DMS79 (cell line): ENCODE data around the gene PALMD.

ENCODE experiments used
- DNase-seq: peaks from one replicate; lab custom pipeline; 2025; lab: John Stamatoyannopoulos, UW

Gene PALMD, protein sequence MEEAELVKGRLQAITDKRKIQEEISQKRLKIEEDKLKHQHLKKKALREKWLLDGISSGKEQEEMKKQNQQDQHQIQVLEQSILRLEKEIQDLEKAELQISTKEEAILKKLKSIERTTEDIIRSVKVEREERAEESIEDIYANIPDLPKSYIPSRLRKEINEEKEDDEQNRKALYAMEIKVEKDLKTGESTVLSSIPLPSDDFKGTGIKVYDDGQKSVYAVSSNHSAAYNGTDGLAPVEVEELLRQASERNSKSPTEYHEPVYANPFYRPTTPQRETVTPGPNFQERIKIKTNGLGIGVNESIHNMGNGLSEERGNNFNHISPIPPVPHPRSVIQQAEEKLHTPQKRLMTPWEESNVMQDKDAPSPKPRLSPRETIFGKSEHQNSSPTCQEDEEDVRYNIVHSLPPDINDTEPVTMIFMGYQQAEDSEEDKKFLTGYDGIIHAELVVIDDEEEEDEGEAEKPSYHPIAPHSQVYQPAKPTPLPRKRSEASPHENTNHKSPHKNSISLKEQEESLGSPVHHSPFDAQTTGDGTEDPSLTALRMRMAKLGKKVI

DNA sequence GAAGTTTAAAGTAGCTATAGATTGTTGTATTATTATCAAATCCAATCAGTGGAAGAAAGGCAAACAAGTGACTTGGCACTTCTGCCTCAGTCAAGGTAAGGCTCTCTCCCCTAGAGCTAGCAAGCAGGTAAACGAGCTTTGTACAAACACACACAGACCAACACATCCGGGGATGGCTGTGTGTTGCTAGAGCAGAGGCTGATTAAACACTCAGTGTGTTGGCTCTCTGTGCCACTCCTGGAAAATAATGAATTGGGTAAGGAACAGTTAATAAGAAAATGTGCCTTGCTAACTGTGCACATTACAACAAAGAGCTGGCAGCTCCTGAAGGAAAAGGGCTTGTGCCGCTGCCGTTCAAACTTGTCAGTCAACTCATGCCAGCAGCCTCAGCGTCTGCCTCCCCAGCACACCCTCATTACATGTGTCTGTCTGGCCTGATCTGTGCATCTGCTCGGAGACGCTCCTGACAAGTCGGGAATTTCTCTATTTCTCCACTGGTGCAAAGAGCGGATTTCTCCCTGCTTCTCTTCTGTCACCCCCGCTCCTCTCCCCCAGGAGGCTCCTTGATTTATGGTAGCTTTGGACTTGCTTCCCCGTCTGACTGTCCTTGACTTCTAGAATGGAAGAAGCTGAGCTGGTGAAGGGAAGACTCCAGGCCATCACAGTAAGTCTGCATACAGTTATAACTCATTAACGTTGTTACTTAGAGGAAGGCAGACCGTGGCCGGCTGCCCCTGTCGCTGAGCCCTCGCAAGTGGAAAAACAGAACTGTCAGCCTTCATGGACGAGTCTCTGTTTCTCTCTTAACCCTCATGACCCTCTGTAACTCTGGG, at the start of gene PALMD:
Gene PALMD, plus strand, starts transcription at position 415 of the 833 bp plus-strand sequence. Its CDS starts 205 bp downstream, at position 620.
- DNase-seq = peak; percentile 17

DNA sequence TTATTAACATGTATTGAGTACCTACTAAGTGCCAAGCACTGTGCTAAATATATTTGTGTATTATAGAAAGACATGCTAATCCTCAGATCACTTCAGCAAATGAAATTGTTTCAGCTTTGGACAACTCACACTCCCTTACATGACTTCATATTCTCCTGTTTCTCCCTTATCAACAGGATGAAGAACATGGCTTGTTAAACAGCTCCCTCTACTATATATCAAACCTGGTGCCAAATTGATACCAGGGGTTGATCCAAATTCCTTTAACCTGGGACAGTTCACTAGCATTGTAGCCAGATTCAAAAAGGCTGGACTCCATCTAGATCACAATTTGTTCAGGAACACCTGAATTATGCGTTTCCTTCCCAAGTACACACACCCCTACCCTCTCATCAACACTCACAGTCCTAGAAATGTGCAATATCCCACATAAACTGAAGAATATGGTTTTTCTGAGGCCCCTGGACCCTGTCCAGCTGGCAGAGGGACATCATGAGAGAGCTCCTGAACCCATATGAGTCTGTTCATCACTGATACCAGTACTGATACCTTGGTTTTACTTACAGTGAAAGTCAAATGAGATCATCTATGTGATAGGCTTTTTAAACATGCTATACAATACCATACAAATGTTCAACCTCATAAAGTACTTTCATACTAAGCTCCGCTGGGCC, 47.0 kb upstream of the PALMD start:
- DNase-seq = no peak

- no peak for DNase-seq
Measured at GRCh38 chr1:99599678-99600175, 46.2 kb upstream of the PALMD start.

DNA sequence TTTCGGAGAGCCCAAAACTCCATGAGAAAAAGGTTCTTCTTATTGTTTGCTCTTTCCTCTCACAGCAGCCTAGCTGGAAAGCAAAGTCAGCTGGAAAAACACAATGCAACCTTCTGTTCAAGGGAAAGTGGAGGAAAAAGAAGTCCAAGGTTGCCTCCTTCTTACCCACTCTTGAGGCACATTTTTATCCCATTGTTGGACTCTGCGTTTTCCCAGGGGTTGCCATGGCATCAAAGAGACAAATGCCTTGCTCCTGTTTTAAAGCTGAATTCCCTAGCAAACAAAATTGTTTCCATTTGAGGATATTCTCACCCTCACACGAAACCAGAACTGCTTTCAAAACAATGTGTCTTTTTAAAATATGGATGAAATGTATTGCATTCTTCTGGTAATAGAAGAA, 45.1 kb upstream of the PALMD start:
- no peak for DNase-seq

- no peak for DNase-seq
Measured at GRCh38 chr1:99601208-99601607, 44.7 kb upstream of the PALMD start.

- no peak for DNase-seq
Measured at GRCh38 chr1:99601709-99602403, 44.1 kb upstream of the PALMD start.

DNA sequence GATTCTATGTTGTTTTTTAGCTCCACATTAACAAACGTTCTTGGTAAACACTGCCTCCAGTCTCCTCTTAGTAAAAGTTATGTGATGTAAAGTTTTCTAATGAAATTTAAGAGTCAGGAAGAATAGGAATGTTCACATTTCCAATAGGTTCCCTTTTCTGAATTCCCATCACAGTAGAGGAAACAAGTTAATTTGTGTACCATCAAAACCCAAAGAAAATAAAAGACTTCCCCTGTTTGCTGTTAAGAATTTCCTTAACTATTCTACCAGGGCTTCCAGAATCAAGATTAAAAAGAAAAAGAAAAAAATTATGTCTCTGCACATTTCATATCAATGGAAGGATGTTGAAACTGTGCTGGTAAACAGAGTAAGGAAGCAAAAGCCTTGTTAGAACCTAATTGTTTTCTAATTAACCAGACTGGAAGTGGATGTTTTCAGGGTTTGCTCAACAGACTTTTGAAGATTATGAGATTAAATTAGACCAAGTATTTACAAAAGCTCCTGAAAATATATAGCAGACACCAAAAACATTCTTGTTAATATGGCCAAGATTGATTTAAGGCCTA, 43.4 kb upstream of the PALMD start:
- DNase-seq = no peak

GRCh38 chr1:99603699-99604560, 42.0 kb upstream of the PALMD start:
- DNase-seq = no peak

- no peak for DNase-seq
Measured at GRCh38 chr1:99606306-99606705, 39.6 kb upstream of the PALMD start.

DNA sequence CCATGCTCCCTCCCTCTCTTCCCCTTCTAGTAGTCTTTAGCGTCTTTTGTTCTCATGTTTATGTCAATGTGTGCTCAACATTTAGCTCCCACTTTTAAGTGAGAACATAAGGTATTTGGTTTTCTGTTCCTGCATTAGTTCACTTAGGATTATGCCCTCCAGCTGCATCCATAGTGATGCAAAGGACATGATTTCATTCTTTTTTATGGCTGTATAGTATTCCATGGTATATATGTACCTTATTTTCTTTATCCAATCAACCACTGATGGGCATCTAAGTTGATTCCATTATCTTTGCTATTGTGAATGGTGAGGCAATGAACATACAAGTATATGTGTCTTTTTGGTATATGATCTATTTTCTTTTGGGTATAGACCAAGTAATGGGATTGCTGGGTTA, 38.3 kb upstream of the PALMD start:
- no peak for DNase-seq

GRCh38 chr1:99608058-99608457, 37.9 kb upstream of the PALMD start:
- no peak for DNase-seq

DNA sequence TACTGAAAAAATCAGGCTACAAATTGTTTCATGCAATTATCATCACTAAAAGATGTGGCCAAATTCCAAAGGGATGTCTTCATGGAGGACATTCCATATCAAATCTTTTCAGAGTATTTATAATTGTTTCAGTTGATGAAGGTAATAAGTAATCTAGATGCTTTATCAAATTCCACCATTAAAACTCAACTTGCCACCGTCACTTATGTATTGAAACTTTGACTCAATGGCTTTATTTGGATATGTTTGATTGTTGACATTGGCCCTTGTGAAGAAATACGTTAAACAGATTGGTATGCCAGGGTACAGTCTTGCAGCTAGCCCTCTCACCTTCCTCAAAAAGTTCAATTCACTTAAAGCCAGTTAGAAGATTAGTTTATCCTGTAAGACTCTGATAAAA, 32.2 kb upstream of the PALMD start:
- DNase-seq = no peak

- DNase-seq = no peak
Measured at GRCh38 chr1:99614728-99615127, 31.2 kb upstream of the PALMD start.

DNA sequence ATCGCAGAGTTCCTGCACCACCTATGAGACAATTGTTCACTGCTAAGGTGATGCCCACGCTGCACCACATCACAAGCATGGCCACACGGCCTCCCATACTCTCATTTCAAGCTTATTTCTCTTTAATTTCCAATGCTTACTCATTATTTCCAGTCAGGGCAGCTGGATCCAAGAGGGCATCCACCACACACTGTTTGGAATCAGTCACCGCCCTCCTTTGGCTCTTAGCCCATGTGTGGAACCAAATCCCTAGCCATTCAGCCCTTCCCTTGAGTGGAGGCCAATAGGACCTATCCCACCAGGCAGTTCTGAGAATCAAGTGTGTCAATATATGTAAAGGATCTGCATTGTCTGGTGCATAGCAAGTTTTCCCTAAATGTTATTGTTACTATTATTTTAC, 26.3 kb upstream of the PALMD start:
- no peak for DNase-seq

DNA sequence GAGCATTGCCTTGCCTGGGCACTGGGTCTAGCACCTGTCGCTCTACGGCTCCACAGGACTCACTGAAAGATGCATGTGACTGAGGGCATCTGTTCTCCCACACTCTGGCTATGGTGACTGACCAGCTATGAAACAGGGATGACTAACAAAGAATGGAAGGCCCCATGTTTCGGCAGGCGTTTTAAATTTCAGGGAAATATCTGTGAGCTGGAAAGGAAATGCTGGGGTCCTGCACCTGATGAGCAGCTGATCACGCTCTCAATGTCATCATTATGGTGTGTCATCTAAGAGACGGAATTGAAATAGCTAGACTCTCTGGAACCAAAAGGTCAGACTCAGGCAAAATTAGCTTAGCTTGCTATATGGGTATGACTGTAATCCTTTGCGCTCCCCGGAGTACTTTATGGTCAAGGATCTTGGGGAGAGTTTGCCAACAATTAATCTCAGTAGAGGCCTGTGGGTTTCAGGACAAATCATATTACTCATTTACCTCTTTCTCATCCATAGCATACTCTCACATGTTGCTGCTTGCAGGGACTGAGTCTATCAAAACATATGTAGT, 24.5 kb upstream of the PALMD start:
- DNase-seq = no peak

- DNase-seq = no peak
Measured at GRCh38 chr1:99622702-99623347, 23.1 kb upstream of the PALMD start.

GRCh38 chr1:99623554-99623953, 22.4 kb upstream of the PALMD start:
- no peak for DNase-seq

DNA sequence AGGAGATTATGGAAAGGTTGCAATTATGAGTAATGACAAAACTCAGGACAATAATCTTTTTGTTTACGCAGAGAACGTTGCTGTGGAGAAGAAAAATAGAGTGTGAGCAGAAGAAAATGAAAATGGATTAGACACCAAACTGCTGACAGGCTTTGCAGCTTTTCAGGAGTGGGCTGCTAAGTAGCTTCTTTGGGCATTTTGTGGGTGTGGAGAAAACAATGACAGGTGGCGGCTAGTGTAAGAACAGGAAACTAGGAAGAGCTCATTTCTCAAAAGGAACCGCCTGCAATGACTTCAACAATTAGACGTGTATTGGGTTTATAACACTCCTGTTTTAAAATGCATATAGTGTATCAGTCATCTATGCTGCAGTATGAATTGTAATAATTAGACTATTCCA, 18.3 kb upstream of the PALMD start:
- no peak for DNase-seq

DNA sequence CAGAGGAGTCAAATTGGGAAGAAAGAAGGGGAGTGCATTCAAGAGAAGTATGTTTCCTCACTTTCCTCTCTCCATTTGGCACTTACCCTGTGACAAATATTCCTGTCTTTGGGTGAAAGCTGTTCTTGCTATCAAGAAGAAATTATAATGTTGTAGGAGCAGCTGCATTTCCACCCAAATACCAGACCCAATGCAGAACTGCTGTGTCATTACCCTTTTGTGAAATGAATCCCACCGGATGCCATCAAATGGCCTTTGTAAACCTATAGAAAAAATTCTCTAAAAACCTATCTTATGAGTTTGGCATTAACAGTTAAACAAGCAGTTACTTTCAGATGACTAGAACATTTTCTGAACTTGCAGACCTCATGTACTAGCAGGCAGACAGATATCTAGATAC, 16.7 kb upstream of the PALMD start:
- no peak for DNase-seq
